HEK293 (cell line): ENCODE measurements around the gene PHLDA1.

Source experiments
- ELK4 ChIP-seq: IDR thresholded peaks from 2 replicates; pipeline ENCODE4 v1.6.1; 2011; ENCODE audit warnings: mild to moderate bottlenecking, low read depth, low read length, borderline replicate concordance
- GLI4 ChIP-seq: fragments of 450-650 bp; formaldehyde crosslinking; IDR thresholded peaks from 2 replicates; pipeline ENCODE4 v1.5.1; 2016; ENCODE audit warnings: missing biosample characterization, missing genetic modification characterization
- HOXA7 ChIP-seq: sonication (generic); formaldehyde crosslinking; IDR thresholded peaks from 2 replicates; pipeline ENCODE4 v1.8.1; 2022; ENCODE audit warnings: missing genetic modification reagents, borderline replicate concordance
- HOXC10 ChIP-seq: sonication (generic); formaldehyde crosslinking; IDR thresholded peaks from 2 replicates; pipeline ENCODE4 v1.8.1; 2023; ENCODE audit warnings: mild to moderate bottlenecking, missing genetic modification reagents
- IKZF3 ChIP-seq: fragments of 450-650 bp; IDR thresholded peaks from 2 replicates; pipeline ENCODE4 v1.5.0; 2018; ENCODE audit warnings: missing biosample characterization, mild to moderate bottlenecking, missing genetic modification characterization, moderate library complexity
- SALL2 ChIP-seq: fragments of 450-650 bp; formaldehyde crosslinking; IDR thresholded peaks from 2 replicates; pipeline ENCODE4 v1.5.0; 2017; ENCODE audit warnings: missing biosample characterization, mild to moderate bottlenecking, missing genetic modification characterization, borderline replicate concordance
- SCRT1 ChIP-seq: fragments of 450-650 bp; formaldehyde crosslinking; IDR thresholded peaks from 2 replicates; pipeline ENCODE4 v1.5.1; 2016; ENCODE audit warnings: missing biosample characterization, missing genetic modification characterization, borderline replicate concordance
- YY1 ChIP-seq: fragments of 450-650 bp; formaldehyde crosslinking; IDR thresholded peaks from 2 replicates; pipeline ENCODE4 v1.5.1; 2018; ENCODE audit warnings: missing biosample characterization, missing genetic modification characterization
- ZBTB10 ChIP-seq: fragments of 450-650 bp; formaldehyde crosslinking; IDR thresholded peaks from 2 replicates; pipeline ENCODE4 v1.5.1; 2016; ENCODE audit warnings: missing biosample characterization, missing genetic modification characterization
- ZFP37 ChIP-seq: fragments of 450-650 bp; formaldehyde crosslinking; IDR thresholded peaks from 2 replicates; pipeline ENCODE4 v1.5.1; 2016; ENCODE audit warnings: missing biosample characterization, missing genetic modification characterization
- ZNF138 ChIP-seq: fragments of 450-650 bp; formaldehyde crosslinking; IDR thresholded peaks from 2 replicates; pipeline ENCODE4 v1.5.1; 2016; ENCODE audit warnings: missing biosample characterization, missing genetic modification characterization, borderline replicate concordance
- ZNF18 ChIP-seq: fragments of 450-650 bp; formaldehyde crosslinking; IDR thresholded peaks from 2 replicates; pipeline ENCODE4 v1.5.1; 2016; ENCODE audit warnings: missing biosample characterization, missing genetic modification characterization
- ZNF221 ChIP-seq: fragments of 450-650 bp; formaldehyde crosslinking; IDR thresholded peaks from 2 replicates; pipeline ENCODE4 v1.5.1; 2017; ENCODE audit warnings: missing biosample characterization, missing genetic modification characterization, borderline replicate concordance
- ZNF248 ChIP-seq: fragments of 450-650 bp; formaldehyde crosslinking; IDR thresholded peaks from 2 replicates; pipeline ENCODE4 v1.5.1; 2017; ENCODE audit warnings: missing biosample characterization, missing genetic modification characterization
- ZNF266 ChIP-seq: fragments of 450-650 bp; formaldehyde crosslinking; IDR thresholded peaks from 2 replicates; pipeline ENCODE4 v1.5.1; 2016; ENCODE audit warnings: missing biosample characterization, missing genetic modification characterization, low read depth
- ZNF292 ChIP-seq: fragments of 450-650 bp; formaldehyde crosslinking; IDR thresholded peaks from 2 replicates; pipeline ENCODE4 v1.5.1; 2016; ENCODE audit warnings: low read depth, missing biosample characterization, missing genetic modification characterization, borderline replicate concordance
- ZNF416 ChIP-seq: fragments of 450-650 bp; formaldehyde crosslinking; IDR thresholded peaks from 2 replicates; pipeline ENCODE4 v1.5.1; 2016; ENCODE audit warnings: missing biosample characterization, missing genetic modification characterization
- ZNF423 ChIP-seq: fragments of 450-650 bp; formaldehyde crosslinking; IDR thresholded peaks from 2 replicates; pipeline ENCODE4 v1.5.1; 2016; ENCODE audit warnings: missing biosample characterization, missing genetic modification characterization
- ZNF433 ChIP-seq: fragments of 450-650 bp; formaldehyde crosslinking; IDR thresholded peaks from 2 replicates; pipeline ENCODE4 v1.5.1; 2016; ENCODE audit warnings: missing biosample characterization, missing genetic modification characterization, low read depth
- ZNF501 ChIP-seq: fragments of 450-650 bp; formaldehyde crosslinking; IDR thresholded peaks from 2 replicates; pipeline ENCODE4 v1.5.1; 2016; ENCODE audit warnings: missing biosample characterization, missing genetic modification characterization
- ZNF530 ChIP-seq: fragments of 450-650 bp; formaldehyde crosslinking; IDR thresholded peaks from 2 replicates; pipeline ENCODE4 v1.5.1; 2016; ENCODE audit warnings: low read depth, missing biosample characterization, missing genetic modification characterization
- ZNF555 ChIP-seq: fragments of 450-650 bp; formaldehyde crosslinking; conservative IDR thresholded peaks from 2 replicates; pipeline ENCODE4 v1.5.1; 2017; ENCODE audit warnings: missing biosample characterization, mild to moderate bottlenecking, missing genetic modification characterization, inconsistent platforms
- ZNF580 ChIP-seq: fragments of 450-650 bp; formaldehyde crosslinking; IDR thresholded peaks from 2 replicates; pipeline ENCODE4 v1.5.1; 2016; ENCODE audit warnings: missing biosample characterization, missing genetic modification characterization
- ZNF600 ChIP-seq: fragments of 450-650 bp; formaldehyde crosslinking; IDR thresholded peaks from 2 replicates; pipeline ENCODE4 v1.5.1; 2016; ENCODE audit warnings: missing biosample characterization, missing genetic modification characterization
- ZNF623 ChIP-seq: fragments of 450-650 bp; formaldehyde crosslinking; IDR thresholded peaks from 2 replicates; pipeline ENCODE4 v1.5.1; 2016; ENCODE audit warnings: missing biosample characterization, missing genetic modification characterization
- ZNF629 ChIP-seq: fragments of 450-650 bp; formaldehyde crosslinking; IDR thresholded peaks from 2 replicates; pipeline ENCODE4 v1.5.1; 2017; ENCODE audit warnings: missing biosample characterization, missing genetic modification characterization
- ZNF792 ChIP-seq: fragments of 450-650 bp; formaldehyde crosslinking; IDR thresholded peaks from 2 replicates; pipeline ENCODE4 v1.5.1; 2016; ENCODE audit warnings: missing biosample characterization, missing genetic modification characterization
- ZNF843 ChIP-seq: fragments of 450-650 bp; formaldehyde crosslinking; IDR thresholded peaks from 2 replicates; pipeline ENCODE4 v1.5.1; 2016; ENCODE audit warnings: missing biosample characterization, missing genetic modification characterization
- ZSCAN16 ChIP-seq: fragments of 450-650 bp; formaldehyde crosslinking; IDR thresholded peaks from 2 replicates; pipeline ENCODE4 v1.5.1; 2016; ENCODE audit warnings: missing biosample characterization, missing genetic modification characterization
- TF ChIP-seq, protein P1 (sequence below): fragments of 450-650 bp; formaldehyde crosslinking; optimal IDR thresholded peaks from 2 replicates; pipeline ENCODE3; 2016; ENCODE audit warnings: missing biosample characterization, mild to moderate bottlenecking, missing genetic modification characterization
- TF ChIP-seq, protein P2 (sequence below): fragments of 450-650 bp; formaldehyde crosslinking; IDR thresholded peaks from 2 replicates; pipeline ENCODE4 v1.5.1; 2016; ENCODE audit warnings: missing biosample characterization, missing genetic modification characterization
- TF ChIP-seq, protein P3 (sequence below): fragments of 450-650 bp; formaldehyde crosslinking; IDR thresholded peaks from 2 replicates; pipeline ENCODE4 v1.5.1; 2016; ENCODE audit warnings: missing biosample characterization, missing genetic modification characterization

PHLDA1 gene

DNA sequence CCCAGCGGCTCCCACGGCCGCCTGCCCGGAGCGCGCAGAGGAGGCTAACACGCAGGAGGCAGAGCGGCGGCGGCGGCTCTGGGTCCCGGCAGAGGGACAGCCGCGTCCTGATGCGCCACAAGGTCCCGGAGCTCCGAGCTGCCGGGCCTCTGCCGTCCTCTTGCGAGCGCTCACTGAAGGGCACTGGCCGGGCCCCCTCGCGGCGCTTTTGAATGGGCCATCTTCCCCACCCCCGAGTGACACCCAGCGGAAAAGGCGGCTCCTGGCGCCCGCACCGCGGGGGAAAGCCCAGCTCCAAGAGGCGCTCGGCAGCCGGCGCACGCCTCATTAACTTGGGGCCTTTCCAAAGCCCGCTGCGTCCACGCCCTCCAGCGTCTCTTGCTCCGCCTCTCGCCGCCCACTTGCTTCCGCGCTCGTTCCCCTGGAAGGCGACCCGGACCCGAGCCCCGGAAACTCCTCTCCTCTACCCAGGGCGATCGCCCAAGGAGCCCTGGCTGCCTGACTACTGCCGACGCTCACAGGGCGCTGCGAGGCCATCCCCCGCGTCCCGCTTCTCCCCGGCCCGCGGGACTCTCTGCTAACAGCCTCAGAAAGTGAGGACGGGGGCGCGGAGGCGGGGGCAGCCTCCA is at the start of gene PHLDA1 (continued):
- peak; percentile 18; the same call in 1 of the 2 replicates for TF ChIP-seq ZBTB10
- TF ChIP-seq ZNF292 (tag by site-specific recombination): no peak
- no peak for TF ChIP-seq ZNF138 (tag by site-specific recombination)
- TF ChIP-seq HOXA7 (CRISPR knock-in tag): no peak
- TF ChIP-seq YY1 (tag by site-specific recombination): 0 out of 2 replicates have a peak, but pooled peaks have one; percentile 17
- TF ChIP-seq ZSCAN16: no peak
- TF ChIP-seq, protein P1, sequence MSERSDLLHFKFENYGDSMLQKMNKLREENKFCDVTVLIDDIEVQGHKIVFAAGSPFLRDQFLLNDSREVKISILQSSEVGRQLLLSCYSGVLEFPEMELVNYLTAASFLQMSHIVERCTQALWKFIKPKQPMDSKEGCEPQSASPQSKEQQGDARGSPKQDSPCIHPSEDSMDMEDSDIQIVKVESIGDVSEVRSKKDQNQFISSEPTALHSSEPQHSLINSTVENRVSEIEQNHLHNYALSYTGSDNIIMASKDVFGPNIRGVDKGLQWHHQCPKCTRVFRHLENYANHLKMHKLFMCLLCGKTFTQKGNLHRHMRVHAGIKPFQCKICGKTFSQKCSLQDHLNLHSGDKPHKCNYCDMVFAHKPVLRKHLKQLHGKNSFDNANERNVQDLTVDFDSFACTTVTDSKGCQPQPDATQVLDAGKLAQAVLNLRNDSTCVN (tag by site-specific recombination): peak; percentile 88
- TF ChIP-seq ELK4: no peak
- TF ChIP-seq, protein P2, sequence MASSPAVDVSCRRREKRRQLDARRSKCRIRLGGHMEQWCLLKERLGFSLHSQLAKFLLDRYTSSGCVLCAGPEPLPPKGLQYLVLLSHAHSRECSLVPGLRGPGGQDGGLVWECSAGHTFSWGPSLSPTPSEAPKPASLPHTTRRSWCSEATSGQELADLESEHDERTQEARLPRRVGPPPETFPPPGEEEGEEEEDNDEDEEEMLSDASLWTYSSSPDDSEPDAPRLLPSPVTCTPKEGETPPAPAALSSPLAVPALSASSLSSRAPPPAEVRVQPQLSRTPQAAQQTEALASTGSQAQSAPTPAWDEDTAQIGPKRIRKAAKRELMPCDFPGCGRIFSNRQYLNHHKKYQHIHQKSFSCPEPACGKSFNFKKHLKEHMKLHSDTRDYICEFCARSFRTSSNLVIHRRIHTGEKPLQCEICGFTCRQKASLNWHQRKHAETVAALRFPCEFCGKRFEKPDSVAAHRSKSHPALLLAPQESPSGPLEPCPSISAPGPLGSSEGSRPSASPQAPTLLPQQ (tag by site-specific recombination): peak; percentile 72
- no peak for TF ChIP-seq SALL2 (tag by site-specific recombination)
- TF ChIP-seq ZNF555: no peak
- no peak for TF ChIP-seq ZNF221
- TF ChIP-seq ZNF629: peak; percentile 60
- TF ChIP-seq, protein P3, sequence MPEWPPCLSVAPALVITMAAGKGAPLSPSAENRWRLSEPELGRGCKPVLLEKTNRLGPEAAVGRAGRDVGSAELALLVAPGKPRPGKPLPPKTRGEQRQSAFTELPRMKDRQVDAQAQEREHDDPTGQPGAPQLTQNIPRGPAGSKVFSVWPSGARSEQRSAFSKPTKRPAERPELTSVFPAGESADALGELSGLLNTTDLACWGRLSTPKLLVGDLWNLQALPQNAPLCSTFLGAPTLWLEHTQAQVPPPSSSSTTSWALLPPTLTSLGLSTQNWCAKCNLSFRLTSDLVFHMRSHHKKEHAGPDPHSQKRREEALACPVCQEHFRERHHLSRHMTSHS (tag by site-specific recombination): no peak
- peak; percentile 92 for TF ChIP-seq IKZF3 (tag by site-specific recombination)
- peak; percentile 10; the same call in 1 of the 2 replicates for TF ChIP-seq ZNF580 (tag by site-specific recombination)
- TF ChIP-seq ZNF416: no peak
- TF ChIP-seq ZNF423 (tag by site-specific recombination): peak; percentile 98
- TF ChIP-seq ZFP37: peak; percentile 93; the same call in 1 of the 2 replicates
- no peak for TF ChIP-seq HOXC10 (CRISPR knock-in tag)
- TF ChIP-seq ZNF843 (tag by site-specific recombination): peak; percentile 34; the same call in 1 of the 2 replicates
- no peak for TF ChIP-seq ZNF18 (tag by site-specific recombination)
- TF ChIP-seq ZNF600 (tag by site-specific recombination): no peak
- TF ChIP-seq ZNF501: no peak
- TF ChIP-seq SCRT1 (tag by site-specific recombination): no peak
- TF ChIP-seq ZNF530 (tag by site-specific recombination): no peak
- no peak for TF ChIP-seq ZNF792 (tag by site-specific recombination)
- no peak for TF ChIP-seq GLI4 (tag by site-specific recombination)
- TF ChIP-seq ZNF248 (tag by site-specific recombination): no peak
- TF ChIP-seq ZNF623 (tag by site-specific recombination): no peak
- TF ChIP-seq ZNF266 (tag by site-specific recombination): no peak
- no peak for TF ChIP-seq ZNF433 (tag by site-specific recombination)
